ENCODE measurements around the gene CFP.

GRCh38 chrX:47649781-47650163 lies 20.0 kb upstream of the CFP start:
- TF ChIP-seq CTCF (IDR thresholded peaks at IDR 0.05) (no peak), EZH2phosphoT487 (IDR thresholded peaks at IDR 0.05) (no peak)
